Karpas-422 (cell line): ENCODE measurements around the gene ARHGAP10. TPM values are rescaled to one million over a fixed set of nuclear protein-coding genes. Genes with fewer than 3 reads are reported as not detected.

Experiments
- DNase-seq: peaks from one replicate; pipeline ENCODE4 v3.0.0-alpha.2; 2015
- H2AFZ ChIP-seq: fragments of 200-600 bp; sonication (generic); 2 replicates; pipeline ENCODE4 v1.6.1; 2014; ENCODE audit warnings: antibody characterized with exemption, low read length, mixed read lengths
- H3K27ac ChIP-seq: fragments of 200-600 bp; sonication (generic); 2 replicates; pipeline ENCODE4 v1.5.1; 2014; ENCODE audit warnings: mild to moderate bottlenecking, low read length, moderate library complexity
- H3K27me3 ChIP-seq: fragments of 200-600 bp; sonication (generic); 2 replicates; pipeline ENCODE4 v1.6.1; 2014; ENCODE audit warnings: low read length, mixed read lengths
- H3K36me3 ChIP-seq: fragments of 200-600 bp; sonication (generic); 2 replicates; pipeline ENCODE4 v1.6.1; 2014; ENCODE audit warnings: low read length, mixed read lengths; ENCODE audit not compliant: insufficient read depth
- H3K4me1 ChIP-seq: fragments of 200-600 bp; sonication (generic); 2 replicates; pipeline ENCODE4 v1.6.1; 2014; ENCODE audit warnings: mild to moderate bottlenecking, low read length, mixed read lengths
- H3K4me2 ChIP-seq: fragments of 200-600 bp; sonication (generic); 2 replicates; pipeline ENCODE4 v1.6.1; 2014; ENCODE audit warnings: low read length, low read depth, mild to moderate bottlenecking; ENCODE audit not compliant: poor library complexity, severe bottlenecking
- H3K4me3 ChIP-seq: fragments of 200-600 bp; sonication (generic); 2 replicates; pipeline ENCODE4 v1.5.1; 2014; ENCODE audit warnings: mild to moderate bottlenecking, antibody characterized with exemption, low read length, mixed read lengths
- H3K79me2 ChIP-seq: fragments of 200-600 bp; sonication (generic); 2 replicates; pipeline ENCODE4 v1.6.1; 2014; ENCODE audit warnings: mild to moderate bottlenecking, low read length, mixed read lengths
- H3K9ac ChIP-seq: fragments of 200-600 bp; sonication (generic); 2 replicates; pipeline ENCODE4 v1.6.0; 2014; ENCODE audit warnings: low read length
- H3K9me2 ChIP-seq: fragments of 200-600 bp; sonication (generic), shearing (Covaris generic); replicated peaks from 2 replicates; pipeline ENCODE4 v1.6.0; 2014; ENCODE audit warnings: mild to moderate bottlenecking, low read length, moderate library complexity; ENCODE audit not compliant: insufficient read depth
- H3K9me3 ChIP-seq: fragments of 300-700, 200-600 bp; sonication (generic); 2 replicates; pipeline ENCODE4 v1.6.1; 2014; ENCODE audit warnings: low read length, mixed read lengths
- H4K20me1 ChIP-seq: fragments of 200-600 bp; sonication (generic); 2 replicates; pipeline ENCODE4 v1.6.1; 2014; ENCODE audit warnings: mild to moderate bottlenecking, antibody characterized with exemption, low read length, low read depth; ENCODE audit not compliant: insufficient read depth
- total RNA-seq: library from RNA; depleted of rRNA; stranded (reverse); fragments of >200 nt; shearing (Covaris generic); gene quantifications from 2 replicates; pipeline ENCODE4 v1.2.3, GENCODE V29; 2014; ENCODE audit warnings: low replicate concordance

The ARHGAP10 gene
- total RNA-seq, 1 experiment from 2014 or later = 0.41 TPM

DNA sequence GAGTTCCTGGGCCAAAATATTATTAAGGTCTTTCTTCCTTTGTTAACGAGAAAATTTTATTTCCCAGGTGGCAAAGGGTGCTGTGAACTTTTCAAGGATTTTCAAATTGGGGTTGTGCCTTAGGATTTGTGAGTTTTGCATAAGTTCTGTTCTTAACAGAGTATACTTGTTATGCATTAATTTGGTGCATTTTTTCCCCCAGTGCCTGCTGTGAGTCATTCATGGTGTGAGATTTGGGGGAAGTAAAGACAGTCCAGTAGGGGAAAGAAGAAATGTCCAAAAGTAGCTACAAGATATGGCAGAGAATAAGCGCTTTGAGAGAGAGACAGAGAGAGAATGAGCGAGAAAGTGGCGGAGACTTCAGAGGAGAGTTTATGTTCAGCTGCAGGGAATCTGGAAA, 239.2 kb downstream of the ARHGAP10 start:
- Histone ChIP-seq H3K9ac (no peak overlapping the region), H3K9me2 (no peaks in the 10 kb centered on the region; the same call in 1 of the 2 replicates), H3K4me1 (no peaks in the 10 kb centered on the region), H3K4me2 (no peak overlapping the region), H3K4me3 (no peak overlapping the region), H4K20me1 (no peaks in the 10 kb centered on the region), H2AFZ (no peak overlapping the region), H3K9me3 (no peaks in the 10 kb centered on the region), H3K27ac (no peak overlapping the region), H3K79me2 (no peaks in the 10 kb centered on the region), H3K27me3 (no peaks in the 10 kb centered on the region), H3K36me3 (no peaks in the 10 kb centered on the region)
- DNase-seq = no peak

GRCh38 chr4:147975325-147975724, 243.4 kb downstream of the ARHGAP10 start:
- Histone ChIP-seq H3K4me1 (peaks cover 7% of the 10 kb centered on the region; the same call in 1 of the 2 replicates), H3K9me2 (no peaks in the 10 kb centered on the region; the same call in 1 of the 2 replicates), H3K36me3 (no peaks in the 10 kb centered on the region), H2AFZ (no peak overlapping the region), H3K27ac (no peak overlapping the region), H4K20me1 (no peaks in the 10 kb centered on the region), H3K79me2 (no peaks in the 10 kb centered on the region), H3K4me3 (no peak overlapping the region), H3K4me2 (no peak overlapping the region), H3K9me3 (no peaks in the 10 kb centered on the region), H3K9ac (no peak overlapping the region), H3K27me3 (no peaks in the 10 kb centered on the region)
- DNase-seq = no peak

GRCh38 chr4:147975933-147976928, 244.3 kb downstream of the ARHGAP10 start:
- H3K27me3 ChIP-seq = no peaks in the 10 kb centered on the region

GRCh38 chr4:147980586-147980985, 248.7 kb downstream of the ARHGAP10 start:
- H3K27ac ChIP-seq = no peak overlapping the region
- no peaks in the 10 kb centered on the region for H3K79me2 ChIP-seq
- H4K20me1 ChIP-seq = no peaks in the 10 kb centered on the region
- H3K4me1 ChIP-seq = peaks cover 30% of the 10 kb centered on the region
- no peak for DNase-seq
- H3K36me3 ChIP-seq = no peaks in the 10 kb centered on the region
- H3K4me3 ChIP-seq = no peak overlapping the region
- no peaks in the 10 kb centered on the region for H3K27me3 ChIP-seq
- H3K9me2 ChIP-seq = no peaks in the 10 kb centered on the region
- no peak overlapping the region for H3K4me2 ChIP-seq
- H3K9ac ChIP-seq = no peak overlapping the region
- H3K9me3 ChIP-seq = no peaks in the 10 kb centered on the region
- H2AFZ ChIP-seq = no peak overlapping the region

More at GRCh38 chr4:147975933-147976928, 244.3 kb downstream of the ARHGAP10 start:
- Histone ChIP-seq H3K9ac (no peak overlapping the region), H3K27ac (no peak overlapping the region), H2AFZ (no peak overlapping the region), H3K9me2 (no peaks in the 10 kb centered on the region; the same call in 1 of the 2 replicates), H3K79me2 (no peaks in the 10 kb centered on the region), H4K20me1 (no peaks in the 10 kb centered on the region), H3K4me2 (no peak overlapping the region), H3K4me1 (peaks cover 9% of the 10 kb centered on the region; the same call in 1 of the 2 replicates), H3K4me3 (no peak overlapping the region), H3K9me3 (no peaks in the 10 kb centered on the region), H3K36me3 (no peaks in the 10 kb centered on the region)
- no peak for DNase-seq

DNA sequence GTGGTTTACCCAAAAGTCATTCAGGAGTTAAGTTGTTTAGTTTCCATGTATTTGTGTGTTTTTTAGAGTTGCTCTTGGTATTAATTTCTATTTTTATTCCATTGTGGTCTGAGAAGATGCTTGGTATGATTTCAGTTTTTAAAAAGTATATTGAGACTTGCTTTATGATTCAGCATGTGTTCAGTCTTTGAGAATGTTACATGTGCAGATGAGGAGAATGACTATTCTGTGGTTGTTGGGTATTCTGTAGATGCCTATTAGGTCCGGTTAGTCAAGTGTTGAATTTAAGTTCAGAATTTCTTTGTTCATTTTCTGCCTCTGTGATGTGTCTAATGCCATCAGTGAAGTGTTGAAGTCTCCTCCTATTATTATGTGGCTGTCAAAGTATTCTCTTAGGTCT, 249.4 kb downstream of the ARHGAP10 start:
- Histone ChIP-seq H3K27me3 (no peaks in the 10 kb centered on the region), H3K4me2 (no peak overlapping the region), H3K79me2 (no peaks in the 10 kb centered on the region), H4K20me1 (no peaks in the 10 kb centered on the region), H2AFZ (no peak overlapping the region), H3K9me3 (no peaks in the 10 kb centered on the region), H3K4me3 (no peak overlapping the region), H3K36me3 (no peaks in the 10 kb centered on the region), H3K4me1 (peaks cover 38% of the 10 kb centered on the region), H3K9me2 (no peaks in the 10 kb centered on the region), H3K27ac (no peak overlapping the region), H3K9ac (no peak overlapping the region)
- no peak for DNase-seq

DNA sequence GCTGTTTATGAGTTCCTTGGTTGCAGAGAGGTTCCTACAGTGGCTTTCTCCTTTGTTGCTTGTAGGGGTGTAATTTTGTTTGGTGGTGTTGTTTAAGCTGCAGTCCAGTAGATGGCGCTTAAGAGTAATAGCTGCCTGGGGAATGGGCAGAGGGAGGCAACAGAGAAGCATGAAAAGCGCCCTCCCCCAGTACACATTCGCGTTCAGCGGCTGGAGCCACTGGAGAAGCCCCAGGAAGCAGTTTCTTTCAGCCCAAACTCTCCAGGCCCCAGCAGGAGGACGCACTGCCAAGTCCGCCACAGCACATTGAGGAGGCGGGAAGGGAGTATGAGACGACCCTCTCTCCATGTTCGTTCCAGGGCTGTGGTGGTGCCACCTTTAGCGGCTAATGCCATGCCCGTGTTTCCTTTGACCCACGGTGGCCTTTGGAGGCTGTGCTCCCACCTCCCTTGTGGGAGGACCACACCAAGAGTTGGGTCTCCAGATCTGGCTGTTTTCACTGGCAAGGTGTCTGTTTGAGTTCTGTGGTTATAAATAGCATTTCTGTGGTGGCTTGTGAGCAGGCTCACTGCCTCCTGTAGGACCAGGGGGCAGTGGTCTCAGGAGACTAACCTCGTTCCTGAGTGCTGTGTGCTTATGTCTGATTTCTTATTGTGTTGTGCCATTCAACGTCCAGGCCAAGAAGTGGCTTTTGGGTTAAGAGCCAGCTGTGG, 252.3 kb downstream of the ARHGAP10 start:
- Histone ChIP-seq H3K9ac (no peak overlapping the region), H4K20me1 (no peaks in the 10 kb centered on the region), H3K79me2 (no peaks in the 10 kb centered on the region), H3K4me2 (peak overlapping the region; percentile 48), H3K4me1 (peaks cover 46% of the 10 kb centered on the region), H3K9me3 (no peaks in the 10 kb centered on the region), H3K4me3 (peak overlapping the region; percentile 46; the same call in 1 of the 2 replicates), H2AFZ (no peak overlapping the region), H3K9me2 (no peaks in the 10 kb centered on the region), H3K36me3 (no peaks in the 10 kb centered on the region), H3K27ac (no peak overlapping the region), H3K27me3 (no peaks in the 10 kb centered on the region)
- DNase-seq = peak; percentile 91

- H3K4me3 ChIP-seq = peak overlapping the region; percentile 46; the same call in 1 of the 2 replicates
- H3K9me2 ChIP-seq = no peaks in the 10 kb centered on the region
- H3K9me3 ChIP-seq = no peaks in the 10 kb centered on the region
- no peaks in the 10 kb centered on the region for H3K79me2 ChIP-seq
- H2AFZ ChIP-seq = no peak overlapping the region
- H4K20me1 ChIP-seq = no peaks in the 10 kb centered on the region
- H3K4me2 ChIP-seq = peak overlapping the region; percentile 48
- peaks cover 46% of the 10 kb centered on the region for H3K4me1 ChIP-seq
- peak overlapping the region; percentile 38; the same call in 1 of the 2 replicates for H3K27ac ChIP-seq
- no peak overlapping the region for H3K9ac ChIP-seq
- no peak for DNase-seq
- no peaks in the 10 kb centered on the region for H3K27me3 ChIP-seq
- H3K36me3 ChIP-seq = no peaks in the 10 kb centered on the region
Observed at GRCh38 chr4:147984778-147985138, 252.9 kb downstream of the ARHGAP10 start.

GRCh38 chr4:147985376-147985775, 253.5 kb downstream of the ARHGAP10 start:
- Histone ChIP-seq H3K27ac (0 out of 2 replicates have a peak overlapping the region, but pooled peaks have one; percentile 12), H3K4me1 (peaks cover 46% of the 10 kb centered on the region), H3K9ac (no peak overlapping the region), H3K4me3 (peak overlapping the region; percentile 46; the same call in 1 of the 2 replicates), H3K4me2 (peak overlapping the region; percentile 48), H4K20me1 (no peaks in the 10 kb centered on the region), H3K27me3 (no peaks in the 10 kb centered on the region), H3K79me2 (no peaks in the 10 kb centered on the region), H3K9me2 (no peaks in the 10 kb centered on the region), H3K9me3 (no peaks in the 10 kb centered on the region), H3K36me3 (no peaks in the 10 kb centered on the region), H2AFZ (no peak overlapping the region)
- peak; percentile 89 for DNase-seq
